H1 (cell line): ENCODE measurements around the gene PTPN22. TPM values are rescaled to one million over a fixed set of nuclear protein-coding genes. Genes with fewer than 3 reads are reported as not detected.

ENCODE experiments used
- CEBPB ChIP-seq: IDR thresholded peaks from 2 replicates; pipeline ENCODE4 v1.6.1; 2012; ENCODE audit warnings: low read depth, low read length
- EGR1 ChIP-seq: IDR thresholded peaks from 2 replicates; pipeline ENCODE4 v1.6.1; 2011; ENCODE audit warnings: low read depth, low read length, borderline replicate concordance
- HDAC6 ChIP-seq: IDR thresholded peaks from one replicate; pipeline ENCODE4 v1.7.1; 2012; ENCODE audit warnings: low read depth, mild to moderate bottlenecking, inconsistent platforms, low read length, moderate library complexity
- KDM5A ChIP-seq: fragments of 200-600 bp; IDR thresholded peaks from 2 replicates; pipeline ENCODE4 v1.7.1; 2012; ENCODE audit warnings: mild to moderate bottlenecking, low read length, inconsistent platforms, mixed read lengths
- NANOG ChIP-seq: IDR thresholded peaks from 2 replicates; pipeline ENCODE4 v1.6.1; 2011; ENCODE audit warnings: low read length, low read depth, mild to moderate bottlenecking, inconsistent platforms; ENCODE audit not compliant: insufficient read depth, poor library complexity, severe bottlenecking
- RXRA ChIP-seq: IDR thresholded peaks from 2 replicates; pipeline ENCODE4 v1.6.1; 2011; ENCODE audit warnings: low read depth, mild to moderate bottlenecking, low read length, moderate library complexity; ENCODE audit not compliant: insufficient read depth
- SAP30 ChIP-seq: fragments of 300-600 bp; sonication (generic); IDR thresholded peaks from 2 replicates; pipeline ENCODE4 v1.7.1; 2012; ENCODE audit warnings: low read length, moderate library complexity, mild to moderate bottlenecking, inconsistent platforms; ENCODE audit not compliant: insufficient read depth, insufficient replicate concordance
- SP4 ChIP-seq: IDR thresholded peaks from 2 replicates; pipeline ENCODE4 v1.6.1; 2012; ENCODE audit warnings: low read length, inconsistent platforms
- polyA plus RNA-seq, 7 experiments: library from polyadenylated mRNA; depleted of rRNA in 3 of 7; stranded (reverse) in 5 of 7; unstranded in 2 of 7; fragments of >200 nt in 5 of 7; fragments of 200-250 nt in 2 of 7; gene quantifications; 1 replicate in 5 of 7; 2 replicates in 1 of 7; 4 replicates in 1 of 7; pipeline versions ENCODE4 v1.2.1 to v1.2.3, GENCODE V29; 2011 to 2013; ENCODE audit warnings: missing spikeins in 2 of 7, mixed read lengths in 2 of 7
- total RNA-seq: library from RNA; stranded (reverse); fragmentation: NEBNext Ultra II Directional; extraction: Animal tissue kit (Norgen Biotek cat#: 25700); gene quantifications from 2 replicates; pipeline ENCODE4 v1.2.1, GENCODE V29; 2021
- TF ChIP-seq, protein P1 (sequence below): fragments of 300-600 bp; sonication (generic); IDR thresholded peaks from 2 replicates; pipeline ENCODE4 v1.7.1; 2012; ENCODE audit warnings: low read length, moderate library complexity, mild to moderate bottlenecking, inconsistent platforms; ENCODE audit not compliant: insufficient replicate concordance

Gene PTPN22
- total and polyA plus RNA-seq, 2 of the 8 experiments (the other 6 are each of a cell fraction or from before 2014, with no cell fraction given) = not detected

DNA sequence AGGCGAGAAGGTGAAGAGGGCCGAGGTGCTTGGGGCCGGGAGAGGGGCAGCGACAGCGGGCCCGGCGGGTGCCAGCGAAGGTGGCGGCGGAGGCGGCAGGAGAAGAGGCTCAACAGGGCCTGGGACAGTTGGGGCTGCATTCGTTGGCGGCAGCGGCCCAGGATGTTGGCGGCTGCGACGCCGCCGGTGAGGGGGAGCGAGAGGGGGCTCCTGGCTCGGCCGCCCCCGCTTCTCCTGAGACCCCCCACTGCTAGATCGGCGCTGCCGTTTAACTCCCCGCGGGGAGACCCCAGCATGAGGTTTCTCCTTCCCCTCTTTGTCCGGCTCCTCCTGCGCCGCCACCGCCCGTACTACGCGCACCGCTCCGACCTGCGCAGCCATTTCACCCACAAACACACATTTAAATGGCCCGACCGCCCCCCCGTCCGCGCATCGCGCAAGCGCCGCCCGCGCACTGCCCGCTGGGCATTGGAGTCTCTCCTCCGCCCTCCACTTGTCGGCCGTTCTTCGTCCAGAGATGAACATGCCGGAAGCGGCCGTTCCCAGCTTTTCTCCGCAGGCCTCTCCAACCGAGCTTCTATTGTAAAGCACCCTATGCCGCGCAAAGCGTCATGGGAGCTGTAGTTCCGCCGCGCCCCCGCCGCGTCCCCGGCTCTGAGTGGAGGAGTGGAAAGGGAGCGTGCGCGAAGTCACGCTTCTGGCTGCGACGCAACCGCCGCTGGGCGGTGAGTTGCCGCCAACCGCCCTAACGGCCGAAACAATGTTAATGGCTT lies 59.4 kb downstream of the PTPN22 start, which contains the start of gene RSBN1 (continued):
- TF ChIP-seq SP4 (no peak), EGR1 (peak; percentile 78; the same call in 1 of the 2 replicates), NANOG (no peak), CEBPB (no peak), HDAC6 (no peak), KDM5A (no peak), RXRA (no peak), SAP30 (no peak)
- TF ChIP-seq, protein P1, sequence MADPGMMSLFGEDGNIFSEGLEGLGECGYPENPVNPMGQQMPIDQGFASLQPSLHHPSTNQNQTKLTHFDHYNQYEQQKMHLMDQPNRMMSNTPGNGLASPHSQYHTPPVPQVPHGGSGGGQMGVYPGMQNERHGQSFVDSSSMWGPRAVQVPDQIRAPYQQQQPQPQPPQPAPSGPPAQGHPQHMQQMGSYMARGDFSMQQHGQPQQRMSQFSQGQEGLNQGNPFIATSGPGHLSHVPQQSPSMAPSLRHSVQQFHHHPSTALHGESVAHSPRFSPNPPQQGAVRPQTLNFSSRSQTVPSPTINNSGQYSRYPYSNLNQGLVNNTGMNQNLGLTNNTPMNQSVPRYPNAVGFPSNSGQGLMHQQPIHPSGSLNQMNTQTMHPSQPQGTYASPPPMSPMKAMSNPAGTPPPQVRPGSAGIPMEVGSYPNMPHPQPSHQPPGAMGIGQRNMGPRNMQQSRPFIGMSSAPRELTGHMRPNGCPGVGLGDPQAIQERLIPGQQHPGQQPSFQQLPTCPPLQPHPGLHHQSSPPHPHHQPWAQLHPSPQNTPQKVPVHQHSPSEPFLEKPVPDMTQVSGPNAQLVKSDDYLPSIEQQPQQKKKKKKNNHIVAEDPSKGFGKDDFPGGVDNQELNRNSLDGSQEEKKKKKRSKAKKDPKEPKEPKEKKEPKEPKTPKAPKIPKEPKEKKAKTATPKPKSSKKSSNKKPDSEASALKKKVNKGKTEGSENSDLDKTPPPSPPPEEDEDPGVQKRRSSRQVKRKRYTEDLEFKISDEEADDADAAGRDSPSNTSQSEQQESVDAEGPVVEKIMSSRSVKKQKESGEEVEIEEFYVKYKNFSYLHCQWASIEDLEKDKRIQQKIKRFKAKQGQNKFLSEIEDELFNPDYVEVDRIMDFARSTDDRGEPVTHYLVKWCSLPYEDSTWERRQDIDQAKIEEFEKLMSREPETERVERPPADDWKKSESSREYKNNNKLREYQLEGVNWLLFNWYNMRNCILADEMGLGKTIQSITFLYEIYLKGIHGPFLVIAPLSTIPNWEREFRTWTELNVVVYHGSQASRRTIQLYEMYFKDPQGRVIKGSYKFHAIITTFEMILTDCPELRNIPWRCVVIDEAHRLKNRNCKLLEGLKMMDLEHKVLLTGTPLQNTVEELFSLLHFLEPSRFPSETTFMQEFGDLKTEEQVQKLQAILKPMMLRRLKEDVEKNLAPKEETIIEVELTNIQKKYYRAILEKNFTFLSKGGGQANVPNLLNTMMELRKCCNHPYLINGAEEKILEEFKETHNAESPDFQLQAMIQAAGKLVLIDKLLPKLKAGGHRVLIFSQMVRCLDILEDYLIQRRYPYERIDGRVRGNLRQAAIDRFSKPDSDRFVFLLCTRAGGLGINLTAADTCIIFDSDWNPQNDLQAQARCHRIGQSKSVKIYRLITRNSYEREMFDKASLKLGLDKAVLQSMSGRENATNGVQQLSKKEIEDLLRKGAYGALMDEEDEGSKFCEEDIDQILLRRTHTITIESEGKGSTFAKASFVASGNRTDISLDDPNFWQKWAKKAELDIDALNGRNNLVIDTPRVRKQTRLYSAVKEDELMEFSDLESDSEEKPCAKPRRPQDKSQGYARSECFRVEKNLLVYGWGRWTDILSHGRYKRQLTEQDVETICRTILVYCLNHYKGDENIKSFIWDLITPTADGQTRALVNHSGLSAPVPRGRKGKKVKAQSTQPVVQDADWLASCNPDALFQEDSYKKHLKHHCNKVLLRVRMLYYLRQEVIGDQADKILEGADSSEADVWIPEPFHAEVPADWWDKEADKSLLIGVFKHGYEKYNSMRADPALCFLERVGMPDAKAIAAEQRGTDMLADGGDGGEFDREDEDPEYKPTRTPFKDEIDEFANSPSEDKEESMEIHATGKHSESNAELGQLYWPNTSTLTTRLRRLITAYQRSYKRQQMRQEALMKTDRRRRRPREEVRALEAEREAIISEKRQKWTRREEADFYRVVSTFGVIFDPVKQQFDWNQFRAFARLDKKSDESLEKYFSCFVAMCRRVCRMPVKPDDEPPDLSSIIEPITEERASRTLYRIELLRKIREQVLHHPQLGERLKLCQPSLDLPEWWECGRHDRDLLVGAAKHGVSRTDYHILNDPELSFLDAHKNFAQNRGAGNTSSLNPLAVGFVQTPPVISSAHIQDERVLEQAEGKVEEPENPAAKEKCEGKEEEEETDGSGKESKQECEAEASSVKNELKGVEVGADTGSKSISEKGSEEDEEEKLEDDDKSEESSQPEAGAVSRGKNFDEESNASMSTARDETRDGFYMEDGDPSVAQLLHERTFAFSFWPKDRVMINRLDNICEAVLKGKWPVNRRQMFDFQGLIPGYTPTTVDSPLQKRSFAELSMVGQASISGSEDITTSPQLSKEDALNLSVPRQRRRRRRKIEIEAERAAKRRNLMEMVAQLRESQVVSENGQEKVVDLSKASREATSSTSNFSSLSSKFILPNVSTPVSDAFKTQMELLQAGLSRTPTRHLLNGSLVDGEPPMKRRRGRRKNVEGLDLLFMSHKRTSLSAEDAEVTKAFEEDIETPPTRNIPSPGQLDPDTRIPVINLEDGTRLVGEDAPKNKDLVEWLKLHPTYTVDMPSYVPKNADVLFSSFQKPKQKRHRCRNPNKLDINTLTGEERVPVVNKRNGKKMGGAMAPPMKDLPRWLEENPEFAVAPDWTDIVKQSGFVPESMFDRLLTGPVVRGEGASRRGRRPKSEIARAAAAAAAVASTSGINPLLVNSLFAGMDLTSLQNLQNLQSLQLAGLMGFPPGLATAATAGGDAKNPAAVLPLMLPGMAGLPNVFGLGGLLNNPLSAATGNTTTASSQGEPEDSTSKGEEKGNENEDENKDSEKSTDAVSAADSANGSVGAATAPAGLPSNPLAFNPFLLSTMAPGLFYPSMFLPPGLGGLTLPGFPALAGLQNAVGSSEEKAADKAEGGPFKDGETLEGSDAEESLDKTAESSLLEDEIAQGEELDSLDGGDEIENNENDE = no peak
